HG03108 (cell line): ENCODE measurements around the gene ASCL4.
A peak's percentile ranks its signal among the peaks of the same experiment; 100 is the strongest.

Experiments used
- ATAC-seq: cut with Tn5 transposase; IDR thresholded peaks from one replicate; pipeline ENCODE4 v1.9.1; 2021; ENCODE audit warnings: moderate library complexity; ENCODE audit not compliant: unreplicated experiment

Gene ASCL4

GRCh38 chr12:107778383-107779025, 4.0 kb downstream of the ASCL4 start:
- no peak for ATAC-seq

GRCh38 chr12:107779077-107779831, 4.8 kb downstream of the ASCL4 start:
- ATAC-seq, result peak; percentile 75

DNA sequence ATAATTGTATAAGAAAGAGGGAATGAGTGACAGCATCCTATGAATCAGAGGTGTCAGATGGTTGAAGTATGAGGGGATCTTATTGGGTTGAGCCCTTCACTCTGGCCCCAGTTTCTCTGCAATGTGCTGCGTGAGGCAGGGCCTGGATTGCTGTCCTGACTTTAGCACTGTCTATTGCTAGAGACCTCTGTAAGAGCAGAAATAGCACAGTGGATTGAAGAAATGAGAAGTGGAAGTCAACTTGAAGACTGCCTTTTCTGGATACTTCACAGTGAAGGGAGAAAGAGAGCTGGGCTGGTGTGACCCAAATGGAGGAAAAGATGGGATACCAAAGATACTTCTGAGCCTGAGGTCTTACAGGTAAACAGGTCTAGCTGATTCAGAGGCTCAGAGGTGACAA, 5.8 kb downstream of the ASCL4 start:
- ATAC-seq, result no peak

DNA sequence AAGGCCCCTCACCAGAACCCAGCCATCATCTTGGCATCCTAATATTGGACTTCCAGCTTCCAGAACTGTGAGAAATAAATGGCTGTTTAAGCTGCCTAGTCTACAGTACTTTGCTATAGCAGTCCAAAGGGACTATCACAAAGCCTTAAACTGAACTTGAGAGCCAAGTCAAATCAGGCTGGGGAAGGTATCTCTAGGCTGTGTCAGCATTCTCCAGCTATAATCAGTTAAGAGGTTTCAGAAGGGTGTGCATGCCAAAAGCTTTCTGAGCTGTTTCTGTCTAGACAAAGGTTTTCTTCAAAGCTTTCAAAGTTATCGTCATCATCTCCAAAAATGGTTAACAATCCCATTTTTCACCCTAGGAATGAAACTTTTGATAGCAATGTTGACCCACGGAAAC, 7.6 kb downstream of the ASCL4 start:
- no peak for ATAC-seq

DNA sequence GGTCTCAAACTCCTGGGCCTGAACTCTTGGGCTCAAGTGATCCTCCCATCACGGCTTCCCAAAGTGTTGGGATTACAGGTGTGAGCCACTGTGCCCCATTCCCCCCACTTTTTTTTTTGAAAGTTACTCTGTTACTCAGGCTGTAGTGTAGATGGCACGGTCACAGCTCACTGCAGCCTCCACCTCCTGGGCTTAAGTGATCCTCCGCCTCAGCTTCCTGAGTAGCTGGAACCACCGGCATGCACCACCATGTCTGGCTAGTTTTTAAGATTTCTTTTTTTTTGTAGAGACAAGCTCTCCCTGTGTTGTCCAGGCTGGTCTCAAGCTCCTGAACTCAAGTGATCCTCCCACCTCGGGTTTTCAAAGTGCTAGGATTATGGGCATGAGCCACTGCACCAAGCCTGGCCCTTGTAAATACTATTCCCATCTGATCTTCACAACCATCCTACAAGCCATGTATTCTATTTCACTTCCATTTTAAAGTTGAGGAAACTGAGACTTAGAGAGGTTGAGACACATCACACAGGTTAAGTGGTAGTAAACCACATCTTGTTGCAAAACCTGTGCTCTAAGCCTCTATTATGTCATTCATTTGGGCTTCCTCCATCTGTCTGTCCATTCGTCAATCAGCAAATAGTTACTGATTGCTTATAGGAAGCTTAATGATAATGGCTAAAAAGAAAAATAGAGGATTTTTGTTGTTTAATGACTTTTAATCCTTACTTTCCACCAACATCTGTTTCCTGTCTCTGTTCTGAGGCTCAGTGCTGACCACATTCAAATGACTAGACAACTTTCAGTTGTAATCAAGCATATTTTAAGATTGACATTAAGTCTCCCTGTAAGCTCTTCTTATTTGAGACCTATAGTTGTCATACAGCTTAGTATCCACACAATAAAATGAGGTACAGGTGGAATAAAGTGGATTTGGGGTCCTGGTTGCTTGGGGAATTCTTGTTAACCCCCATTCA, 9.2 kb downstream of the ASCL4 start:
- peak; percentile 57 for ATAC-seq

DNA sequence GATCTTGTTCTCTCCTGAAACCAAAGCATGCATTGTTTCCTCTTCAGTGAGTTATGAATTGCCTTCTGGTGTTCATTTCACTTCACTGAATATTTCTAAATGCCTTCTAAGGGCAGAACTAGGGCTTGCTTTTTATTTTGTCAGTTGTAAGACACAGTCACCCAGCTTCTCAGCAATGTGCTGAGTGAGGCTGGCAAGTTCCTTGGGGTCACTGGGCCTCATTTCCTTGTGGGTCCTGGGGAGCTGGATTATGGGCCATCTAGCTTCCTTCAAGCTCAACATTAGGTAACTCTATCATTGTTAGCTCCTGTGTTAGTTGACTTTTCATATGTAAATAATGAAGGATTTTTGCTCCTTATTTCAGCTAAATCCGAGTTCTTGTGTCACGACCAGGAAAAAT, 13.8 kb downstream of the ASCL4 start:
- ATAC-seq, result no peak

- ATAC-seq, result no peak
Observed at GRCh38 chr12:107788690-107789458, 14.4 kb downstream of the ASCL4 start.

DNA sequence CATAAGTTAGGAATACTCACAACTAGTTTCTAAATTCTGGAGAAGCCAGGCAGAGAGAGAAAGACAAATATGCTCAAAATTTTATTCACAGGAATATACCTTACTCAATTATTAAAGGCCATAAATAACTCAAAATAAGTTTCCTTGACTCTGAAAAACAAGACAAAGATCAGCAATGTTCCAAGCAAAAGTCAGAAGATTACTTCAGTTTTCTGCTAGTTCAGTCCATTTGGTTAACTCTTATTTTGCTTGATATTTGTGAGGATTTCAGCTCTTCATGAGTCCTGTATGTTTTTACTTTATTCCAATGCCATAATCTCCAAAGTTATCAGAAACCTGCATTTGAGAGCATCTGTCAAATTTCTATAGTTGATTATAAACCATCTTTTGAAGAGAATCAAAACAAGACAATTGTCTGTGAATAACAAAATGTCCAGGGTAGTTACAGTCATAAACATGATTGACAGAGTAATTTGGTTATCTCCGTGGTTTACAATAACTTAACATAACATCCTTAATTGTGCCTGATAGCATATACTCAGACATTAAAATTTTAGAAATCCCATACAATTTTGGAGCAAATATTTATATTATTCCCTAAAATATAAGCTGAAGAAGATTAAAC, 17.1 kb downstream of the ASCL4 start:
- no peak for ATAC-seq

DNA sequence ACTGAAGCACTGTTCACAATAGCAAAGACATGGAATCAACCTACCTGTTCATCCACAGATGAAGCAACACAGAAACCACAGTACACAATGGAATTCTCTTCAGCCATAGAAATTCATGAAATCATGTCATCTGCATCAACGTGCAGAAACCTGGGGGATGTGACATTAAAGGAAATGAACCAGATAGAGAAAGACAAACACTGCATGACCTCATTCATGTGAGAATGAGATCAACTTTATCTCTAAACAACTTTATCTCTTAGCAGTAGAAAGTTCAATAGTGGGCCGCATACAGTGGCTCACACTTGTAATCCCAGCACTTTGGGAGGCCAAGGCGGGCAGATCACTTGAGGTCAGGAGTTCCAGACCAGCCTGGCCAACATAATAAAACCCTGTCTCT, 19.9 kb downstream of the ASCL4 start:
- no peak for ATAC-seq

DNA sequence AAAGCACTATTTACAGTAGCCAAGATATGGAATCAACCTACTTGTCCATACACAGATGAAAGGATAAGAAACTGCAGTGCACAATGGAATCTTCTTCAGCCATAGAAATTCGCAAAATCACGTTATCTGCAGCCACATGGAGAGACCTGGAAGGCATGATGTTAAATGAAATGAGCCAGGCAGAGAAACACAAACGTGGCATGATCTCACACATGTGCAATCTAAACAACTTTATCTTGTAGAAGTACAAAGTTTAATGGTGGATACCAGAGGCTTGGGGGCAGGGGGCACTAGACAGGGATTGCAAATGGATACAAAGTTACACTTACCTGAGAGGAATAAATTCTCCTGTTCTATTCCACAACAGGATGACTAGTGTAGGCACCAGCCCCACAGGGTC, 24.1 kb downstream of the ASCL4 start:
- ATAC-seq, result no peak

- ATAC-seq, result no peak
Observed at GRCh38 chr12:107801150-107801549, 26.6 kb downstream of the ASCL4 start.

DNA sequence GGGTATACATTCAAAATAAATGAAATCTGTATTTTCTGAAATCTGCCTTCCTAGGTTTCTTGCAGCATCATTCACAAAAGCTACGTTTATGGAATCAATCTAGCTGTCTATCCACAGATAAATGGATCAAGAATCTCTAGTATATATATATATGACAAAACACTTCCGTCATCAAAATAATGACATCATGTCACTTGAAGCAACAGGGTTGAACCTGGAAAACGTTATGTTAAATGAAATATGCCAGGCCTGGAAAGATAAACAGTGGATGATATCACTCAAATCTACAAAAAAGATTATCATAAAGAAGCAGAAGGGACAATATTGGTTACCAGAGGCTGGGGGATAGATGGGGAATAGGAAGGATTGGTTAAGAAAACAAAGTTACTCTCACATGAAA, 28.6 kb downstream of the ASCL4 start:
- no peak for ATAC-seq

- ATAC-seq, result no peak
Observed at GRCh38 chr12:107805488-107806180, 31.1 kb downstream of the ASCL4 start.

GRCh38 chr12:107807471-107808150, 33.1 kb downstream of the ASCL4 start:
- ATAC-seq, result no peak

- ATAC-seq, result no peak
Observed at GRCh38 chr12:107817250-107817649, 42.7 kb downstream of the ASCL4 start.

- no peak for ATAC-seq
Observed at GRCh38 chr12:107818984-107819383, 44.5 kb downstream of the ASCL4 start.

DNA sequence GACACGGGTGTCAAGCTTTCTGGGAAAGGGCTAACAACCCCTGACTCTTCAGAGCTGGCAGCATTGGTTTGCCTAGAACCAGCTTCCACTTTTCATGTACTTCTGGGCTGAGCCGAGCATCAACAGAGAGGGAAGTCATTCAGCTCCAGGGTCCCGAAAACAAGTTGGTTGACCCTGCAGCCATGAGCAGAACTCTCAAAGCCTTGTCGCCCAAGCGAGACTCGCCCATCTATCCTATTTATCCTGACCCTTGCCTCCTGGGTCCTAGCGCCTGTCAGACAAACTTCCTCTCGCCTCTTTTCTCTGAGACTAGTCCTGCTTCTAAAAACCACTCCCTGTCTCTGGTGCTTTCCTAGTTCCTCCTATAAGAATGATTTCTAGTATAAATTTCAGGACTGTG, 47.9 kb downstream of the ASCL4 start:
- no peak for ATAC-seq
